Lower leg skin (tissue), 3 donors: ENCODE data around the gene PDX1.

ENCODE experiments used
- CTCF ChIP-seq, 3 donors: fragments of 450-650 bp; IDR thresholded peaks; one replicate each; pipeline ENCODE4 v1.5.1; 2016; ENCODE audit warnings: antibody characterized with exemption in 3 of 3, mild to moderate bottlenecking in 3 of 3, moderate library complexity in 2 of 3
- POLR2A ChIP-seq, 2 donors: fragments of 450-650 bp; IDR thresholded peaks; one replicate each; pipeline ENCODE4 v1.6.1; 2016 to 2017; ENCODE audit warnings: antibody characterized with exemption in 2 of 2, mild to moderate bottlenecking in 1 of 2, moderate library complexity in 1 of 2

- TF ChIP-seq CTCF (IDR thresholded peaks at IDR 0.05) (no peak), POLR2A (IDR thresholded peaks at IDR 0.05) (no peak)
Measured at GRCh38 chr13:27915301-27916207, 4.2 kb upstream of the PDX1 start.
